Fibroblast of villous mesenchyme (primary cell): Measurements from ENCODE around the gene UNC50. TPM values are rescaled to one million over a fixed set of nuclear protein-coding genes. Genes with fewer than 3 reads are reported as not detected.

Experiments
- DNase-seq: peaks from one replicate; pipeline ENCODE4 v3.0.0-alpha.2; 2010; ENCODE audit warnings: low read depth
- H3K4me3 ChIP-seq: 2 replicates; pipeline ENCODE4 v1.5.1; 2011; ENCODE audit warnings: low read depth, mild to moderate bottlenecking, low read length
- CTCF ChIP-seq: IDR thresholded peaks from 2 replicates; pipeline ENCODE4 v1.5.1; 2012; ENCODE audit warnings: low read depth, mild to moderate bottlenecking, low read length; ENCODE audit not compliant: insufficient read depth
- total RNA-seq: library from RNA; depleted of rRNA; stranded (reverse); fragments of >200 nt; gene quantifications from 2 replicates; pipeline ENCODE4 v1.2.3, GENCODE V29; 2012

Gene UNC50
- total RNA-seq, 1 donor: 46.2 TPM

- no peak for TF ChIP-seq CTCF
- H3K4me3 ChIP-seq: no peak overlapping the region
- no peak for DNase-seq
Measured at GRCh38 chr2:98563394-98563793, 45.0 kb upstream of the UNC50 start.

GRCh38 chr2:98564541-98565132 lies 43.8 kb upstream of the UNC50 start:
- DNase-seq: no peak
- no peak overlapping the region for H3K4me3 ChIP-seq
- no peak for TF ChIP-seq CTCF

- no peak for TF ChIP-seq CTCF
- DNase-seq: no peak
- H3K4me3 ChIP-seq: no peak overlapping the region
Measured at GRCh38 chr2:98565286-98565860, 43.0 kb upstream of the UNC50 start.

- no peak overlapping the region for H3K4me3 ChIP-seq
Measured at GRCh38 chr2:98565941-98566340, 42.4 kb upstream of the UNC50 start.

GRCh38 chr2:98568161-98568956 lies 40.0 kb upstream of the UNC50 start:
- DNase-seq: no peak
- no peak for TF ChIP-seq CTCF

More at GRCh38 chr2:98565941-98566340, 42.4 kb upstream of the UNC50 start:
- DNase-seq: no peak
- TF ChIP-seq CTCF: no peak

GRCh38 chr2:98569197-98569793 lies 39.1 kb upstream of the UNC50 start:
- no peak overlapping the region for H3K4me3 ChIP-seq
- peak; percentile 83 for TF ChIP-seq CTCF
- peak; percentile 10 for DNase-seq

More at GRCh38 chr2:98568161-98568956, 40.0 kb upstream of the UNC50 start:
- H3K4me3 ChIP-seq: no peak overlapping the region
